ENCODE data around the gene SLC13A5. TPM values are rescaled to one million over a fixed set of nuclear protein-coding genes. Genes with fewer than 3 reads are reported as not detected.

SLC13A5 gene
- total and polyA plus RNA-seq, 10 of the 15 experiments (the other 5 are each of a cell fraction or from before 2014, with no cell fraction given), result 0.23 TPM; not detected in 9

- H2AFZ ChIP-seq (ENCODE audit: control insufficient read depth, low read depth, low read length), result peak overlapping the region; percentile 96
- RAD21 ChIA-PET (ENCODE audit: unreplicated experiment), result interaction anchor here (0.6 to 1.1 kb wide), 3 partner anchors 11 to 167 kb away, joined by 3 to 4 read pairs (median 3); no protein-coding TSS in a partner anchor
- CTCF ChIA-PET, result interaction anchor here (0.5 to 1.5 kb wide), 3 partner anchors 9 to 816 kb away, joined by 3 to 5 read pairs (median 3); no protein-coding TSS in a partner anchor
Observed at GRCh38 chr17:6639586-6640535, 73.3 kb downstream of the SLC13A5 start.

More at GRCh38 chr17:6639586-6640535, 73.3 kb downstream of the SLC13A5 start:
- intact Hi-C loops (cut with micrococcal nuclease; ENCODE audit: unreplicated experiment) (loop anchor here (1.0 kb wide), 1 partner anchor 11 kb away; the partner anchor contains the start of genes C17orf100 and MED31), in situ Hi-C loops (cut with MboI) (no loop called here)
- H4K20me1 ChIP-seq (ENCODE audit: control insufficient read depth, insufficient read depth), result no peaks in the 10 kb centered on the region
- DNase-seq (ENCODE audit: low read depth, low spot score), result no peak
- peaks cover 11% of the 10 kb centered on the region; the same call in 1 of the 2 replicates for H3K4me1 ChIP-seq (ENCODE audit: control insufficient read depth, insufficient read depth, low read length)
- peak overlapping the region; percentile 84 for H3K9ac ChIP-seq (ENCODE audit: control insufficient read depth, insufficient read depth, low read length)
- TF ChIP-seq CBX5 (IDR thresholded peaks at IDR 0.05; ENCODE audit: low read depth) (no peak), YY1 (IDR thresholded peaks at IDR 0.05; ENCODE audit: low read depth, low read length) (0 out of 2 replicates have a peak, but pooled peaks have one; percentile 38), ZNF207 (IDR thresholded peaks at IDR 0.05; ENCODE audit: borderline replicate concordance) (no peak), TCF3 (IDR thresholded peaks at IDR 0.05; ENCODE audit: borderline replicate concordance, insufficient read depth, low read depth, low read length) (no peak), POLR2A (IDR thresholded peaks at IDR 0.05; ENCODE audit: low read depth, low read length) (peak; percentile 22; the same call in 1 of the 2 replicates)
- ChIA-PET POLR2A (interaction anchor here (0.8 to 1.4 kb wide), 3 partner anchors 10 to 52 kb away, joined by 3 to 4 read pairs (median 3); partner anchors contain the start of genes C17orf100 and MED31), SMC1A (ENCODE audit: uncharacterized antibody, unreplicated experiment) (interaction anchor here (1.0 kb wide), 1 partner anchor 167 kb away, joined by 3 read pairs; no protein-coding TSS in a partner anchor)
- peaks cover 33% of the 10 kb centered on the region for H3K79me2 ChIP-seq (ENCODE audit: control insufficient read depth, insufficient read depth, low read length)
- no peak for FAIRE-seq
- peak overlapping the region; percentile 87 for H3K4me3 ChIP-seq
- no peaks in the 10 kb centered on the region for H3K9me3 ChIP-seq (replicated peaks; ENCODE audit: control insufficient read depth, insufficient read depth, low read length)
- 0% methylated on average over 43 of the region's 67 CpGs for WGBS (ENCODE audit: insufficient coverage, insufficient replicate concordance, low lambda C conversion rate, missing lambda C conversion rate)
- peak overlapping the region; percentile 83 for H3K27ac ChIP-seq (ENCODE audit: control insufficient read depth, insufficient read depth)
- ATAC-seq, result peak; percentile 61
- H3K4me2 ChIP-seq (ENCODE audit: control insufficient read depth, insufficient read depth), result peak overlapping the region; percentile 88
- no TSS peak for BruUV-seq (replicated peaks)
- peaks cover 0 to 12% of the 10 kb centered on the region in 2 experiments; a peak in 1 of 4 replicates for H3K36me3 ChIP-seq (ENCODE audit: control insufficient read depth in 2 of 2, insufficient read depth in 2 of 2, low read length in 1 of 2)
- H3K27me3 ChIP-seq (replicated peaks in 1 of 2; ENCODE audit: control insufficient read depth in 2 of 2, insufficient read depth in 2 of 2, low read length in 1 of 2), result no peaks in the 10 kb centered on the region
